Nephron (organoid): ENCODE measurements around the gene FBXW12.

Experiments used
- H3K27ac Mint-ChIP-seq, 3 experiments: 2 replicates each; pipeline ENCODE4 v1.8.0; 2020; ENCODE audit warnings: mixed read lengths in 3 of 3, mild to moderate bottlenecking in 2 of 3, moderate library complexity in 1 of 3
- H3K27me3 Mint-ChIP-seq: 2 replicates; pipeline ENCODE4 v1.8.0; 2021; ENCODE audit warnings: low read depth, mild to moderate bottlenecking, moderate library complexity, mixed read lengths
- H3K36me3 Mint-ChIP-seq: 2 replicates; pipeline ENCODE4 v1.8.0; 2020; ENCODE audit warnings: low read depth, mixed read lengths
- H3K4me1 Mint-ChIP-seq: 2 replicates; pipeline ENCODE4 v1.8.0; 2020; ENCODE audit warnings: mixed read lengths
- H3K4me3 Mint-ChIP-seq, 3 experiments: 2 replicates each; pipeline ENCODE4 v1.8.0; 2020; ENCODE audit warnings: mild to moderate bottlenecking in 3 of 3, mixed read lengths in 3 of 3, moderate library complexity in 2 of 3
- H3K9me3 Mint-ChIP-seq: 2 replicates; pipeline ENCODE4 v1.8.0; 2020; ENCODE audit warnings: mixed read lengths
- CTCF ChIP-seq, 3 experiments: fragments of 200-600 bp; sonication (generic); IDR thresholded peaks; one replicate each; pipeline ENCODE4 v1.5.0; 2021; ENCODE audit warnings: antibody characterized with exemption in 3 of 3; ENCODE audit not compliant: unreplicated experiment in 3 of 3

The FBXW12 gene

GRCh38 chr3:48436855-48437254, 64.8 kb downstream of the FBXW12 start:
- peaks cover 6% of the 10 kb centered on the region for H3K36me3 Mint-ChIP-seq
- TF ChIP-seq CTCF (IDR thresholded peaks at IDR 0.05; ENCODE audit: unreplicated experiment in 3 of 3), result no peak
- no peaks in the 10 kb centered on the region for H3K9me3 Mint-ChIP-seq
- H3K4me1 Mint-ChIP-seq, result peaks cover 31% of the 10 kb centered on the region
- H3K27me3 Mint-ChIP-seq, result no peaks in the 10 kb centered on the region
- no peak overlapping the region for H3K27ac Mint-ChIP-seq
- no peak overlapping the region for H3K4me3 Mint-ChIP-seq

GRCh38 chr3:48437812-48438211, 65.8 kb downstream of the FBXW12 start:
- no peak for TF ChIP-seq CTCF (IDR thresholded peaks at IDR 0.05; ENCODE audit: unreplicated experiment in 3 of 3)
- no peaks in the 10 kb centered on the region for H3K9me3 Mint-ChIP-seq
- peak overlapping the region in 2 of 3 experiments; percentile 21 to 24 for H3K4me3 Mint-ChIP-seq
- peaks cover 9% of the 10 kb centered on the region for H3K36me3 Mint-ChIP-seq
- no peak overlapping the region for H3K27ac Mint-ChIP-seq
- H3K27me3 Mint-ChIP-seq, result no peaks in the 10 kb centered on the region
- peaks cover 24% of the 10 kb centered on the region for H3K4me1 Mint-ChIP-seq

DNA sequence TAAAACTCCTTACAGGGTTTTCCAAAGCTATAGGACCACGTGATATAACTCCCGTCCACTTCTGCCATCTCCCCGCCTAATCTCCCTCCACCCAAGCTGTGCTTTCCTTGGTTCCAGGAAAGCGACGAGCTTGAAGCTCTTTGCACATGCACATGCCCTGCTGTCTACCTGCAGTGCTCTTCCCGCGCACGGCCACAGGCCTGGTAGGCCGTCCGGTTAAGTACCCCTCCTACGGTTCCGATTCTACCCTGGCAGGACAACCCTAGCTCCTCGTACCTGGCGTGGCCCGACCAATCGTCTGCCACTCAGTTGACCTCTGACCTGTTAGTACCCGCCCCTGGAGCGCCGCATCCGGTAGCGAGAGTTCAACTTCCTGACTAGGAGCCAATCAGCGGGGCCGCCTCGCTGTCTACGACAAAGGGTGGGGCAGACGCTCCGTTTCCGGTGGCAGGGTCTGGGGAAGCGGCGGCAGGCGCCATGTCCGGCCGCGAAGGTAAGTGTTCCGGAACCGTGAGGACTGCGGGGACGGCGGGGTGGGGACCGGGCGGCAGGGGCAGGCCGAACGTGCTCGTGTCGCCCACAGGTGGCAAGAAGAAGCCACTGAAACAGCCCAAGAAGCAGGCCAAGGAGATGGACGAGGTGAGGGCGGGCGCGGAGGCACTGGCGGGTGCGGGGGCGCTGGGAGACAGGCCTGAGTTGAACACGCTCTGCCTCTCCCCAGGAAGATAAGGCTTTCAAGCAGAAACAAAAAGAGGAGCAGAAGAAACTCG, 68.0 kb downstream of the FBXW12 start, which contains the start of the genes CCDC51 and TMA7:
CCDC51 (minus strand) TSS at position 300 of the 770 bp plus-strand sequence. CDS start 4,991 bp downstream, outside the sequence.
TMA7 (plus strand) TSS at position 438 of the 770 bp plus-strand sequence; CDS start at position 478, 40 bp downstream.
- Mint-ChIP-seq H3K9me3 (no peaks in the 10 kb centered on the region), H3K36me3 (peaks cover 15% of the 10 kb centered on the region), H3K4me1 (peaks cover 15% of the 10 kb centered on the region), H3K4me3 (peak within 1 kb of the TSS; percentile 89 to 92 (median 91)), H3K27ac (peak within 1 kb of the TSS; percentile 80 to 97 (median 94)), H3K27me3 (no peaks in the 10 kb centered on the region)
- TF ChIP-seq CTCF (IDR thresholded peaks at IDR 0.05; ENCODE audit: unreplicated experiment in 3 of 3), result no peak

DNA sequence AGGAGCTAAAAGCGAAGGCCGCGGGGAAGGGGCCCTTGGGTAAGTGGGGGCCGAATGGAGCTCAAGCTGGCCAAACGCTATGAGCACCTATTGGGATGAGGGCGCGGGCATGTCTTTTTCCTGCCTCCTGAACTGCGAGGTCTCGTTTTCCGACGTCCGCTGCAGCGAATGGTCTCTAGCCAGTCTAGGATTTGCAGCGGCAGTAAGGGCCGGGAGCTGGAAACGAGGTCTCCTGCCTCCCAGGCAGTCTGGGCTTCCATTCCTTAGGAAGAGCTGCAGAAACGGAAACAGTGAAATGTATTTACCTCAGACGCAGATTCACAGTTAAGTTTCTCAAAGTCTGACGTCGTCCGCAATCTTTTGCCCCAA, 68.6 kb downstream of the FBXW12 start:
- Mint-ChIP-seq H3K27ac (peak overlapping the region; percentile 80 to 97 (median 94)), H3K4me1 (peaks cover 16% of the 10 kb centered on the region), H3K27me3 (no peaks in the 10 kb centered on the region), H3K36me3 (peaks cover 15% of the 10 kb centered on the region), H3K4me3 (peak overlapping the region; percentile 89 to 92 (median 91)), H3K9me3 (no peaks in the 10 kb centered on the region)
- TF ChIP-seq CTCF (IDR thresholded peaks at IDR 0.05; ENCODE audit: unreplicated experiment in 3 of 3), result no peak

DNA sequence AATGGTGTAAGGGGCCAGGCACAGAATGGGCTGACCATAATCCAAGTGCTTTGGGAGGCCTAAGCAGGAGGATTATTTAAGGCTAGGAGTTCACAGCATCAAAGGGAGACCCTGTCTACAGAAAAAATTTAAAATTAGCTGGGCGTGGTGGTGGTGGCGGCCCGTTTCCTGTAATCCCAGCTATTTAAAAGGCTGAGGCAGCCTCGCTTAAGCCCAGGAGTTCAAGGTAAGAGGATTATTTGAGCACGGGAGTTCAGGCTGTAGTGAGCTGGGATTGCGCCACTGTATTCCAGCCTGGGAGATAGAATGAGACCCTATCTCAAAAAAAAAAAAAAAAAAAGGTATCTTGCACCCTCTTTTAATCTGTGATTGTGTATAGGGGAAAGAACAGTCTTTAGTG, 69.9 kb downstream of the FBXW12 start:
- Mint-ChIP-seq H3K4me1 (peaks cover 25% of the 10 kb centered on the region), H3K36me3 (peaks cover 15% of the 10 kb centered on the region), H3K9me3 (no peaks in the 10 kb centered on the region), H3K27ac (peak overlapping the region in 1 of 3 experiments; percentile 35), H3K4me3 (peak overlapping the region; percentile 89 to 92 (median 91)), H3K27me3 (no peaks in the 10 kb centered on the region)
- TF ChIP-seq CTCF (IDR thresholded peaks at IDR 0.05; ENCODE audit: unreplicated experiment in 3 of 3), result no peak
